A549 (cell line): Measurements from ENCODE around the gene DNASE1L1. TPM values are rescaled to one million over a fixed set of nuclear protein-coding genes. Genes with fewer than 3 reads are reported as not detected.

ENCODE experiments used
- ATAC-seq, 2 experiments: fragments of 200-7000 bp in 1 of 2; fragments of >200 bp in 1 of 2; cut with Nextera tagmentation in 1 of 2; cut with Tn5 transposase in 1 of 2; 3 replicates each; pipeline versions ENCODE4 v1.8.0 to v1.9.1; 2018 to 2020; ENCODE audit warnings: mild to moderate bottlenecking in 1 of 2, moderate library complexity in 1 of 2
- CTCF ChIA-PET: fragments of 300-600 bp; sonication (Branson Sonifier 250); formaldehyde crosslinking; extraction: SDS; loops from one replicate; lab custom pipeline; 2021; ENCODE audit warnings: antibody characterized with exemption, inconsistent platforms; lab: Yijun Ruan, JAX
- POLR2A ChIA-PET: fragments of 350-600 bp; formaldehyde crosslinking; extraction: SDS; loops from one replicate; lab custom pipeline; 2021; ENCODE audit warnings: antibody characterized with exemption, inconsistent platforms; lab: Yijun Ruan, JAX
- DNase-seq, 2 experiments: peaks; one replicate each; pipeline versions ENCODE4 v3.0.0 to v3.0.0-alpha.2; 2011 to 2016; ENCODE audit warnings: low read depth in 1 of 2, low spot score in 1 of 2
- FAIRE-seq: peaks from 2 replicates; lab custom pipeline; 2011; peaks lifted over from hg19 to GRCh38; lab: Jason Lieb, UNC
- H3K27ac ChIP-seq, 2 experiments: fragments of >200 bp; sonication (Bioruptor Twin); formaldehyde crosslinking; 3 replicates each; pipeline ENCODE4 v1.5.1; 2016 to 2017
- H3K4me1 ChIP-seq: fragments of >200 bp; sonication (Bioruptor Twin); formaldehyde crosslinking; 3 replicates; pipeline ENCODE4 v1.6.1; 2016
- H3K4me2 ChIP-seq: fragments of >200 bp; sonication (Bioruptor Twin); formaldehyde crosslinking; 3 replicates; pipeline ENCODE4 v1.6.1; 2016
- H3K4me3 ChIP-seq: fragments of >200 bp; sonication (Bioruptor Twin); formaldehyde crosslinking; 3 replicates; pipeline ENCODE4 v1.5.1; 2016
- H3K9me3 ChIP-seq: fragments of >200 bp; sonication (Bioruptor Twin); formaldehyde crosslinking; 3 replicates; pipeline ENCODE4 v1.6.1; 2016
- ATOH8 ChIP-seq: fragments of 250-450 bp; sonication (Bioruptor Pico); IDR thresholded peaks from 2 replicates; pipeline ENCODE4 v1.5.0; 2020; ENCODE audit warnings: low read depth, mild to moderate bottlenecking, moderate library complexity
- BCL3 ChIP-seq: fragments of >200 bp; sonication (Bioruptor Twin); formaldehyde crosslinking; IDR thresholded peaks from 3 replicates; pipeline ENCODE4 v1.6.1; 2016
- CBX8 ChIP-seq: fragments of 200-600 bp; sonication (generic); IDR thresholded peaks from 2 replicates; pipeline ENCODE4 v1.6.1; 2016
- CEBPB ChIP-seq, 2 experiments: fragments of >200 bp in 1 of 2; sonication (Bioruptor Twin) in 1 of 2; formaldehyde crosslinking in 1 of 2; IDR thresholded peaks; 2 replicates each; pipeline ENCODE4 v1.6.1; 2012 to 2016
- CTCF ChIP-seq: fragments of >200 bp; sonication (Bioruptor Twin); formaldehyde crosslinking; IDR thresholded peaks from 3 replicates; pipeline ENCODE4 v1.5.1; 2016
- E2F6 ChIP-seq: IDR thresholded peaks from 2 replicates; pipeline ENCODE4 v1.6.1; 2012; ENCODE audit warnings: low read depth, borderline replicate concordance
- EHF ChIP-seq: fragments of 250-450 bp; sonication (Bioruptor Pico); IDR thresholded peaks from 2 replicates; pipeline ENCODE4 v1.5.0; 2020; ENCODE audit warnings: mild to moderate bottlenecking
- ELK1 ChIP-seq: fragments of 150-350 bp; IDR thresholded peaks from 2 replicates; pipeline ENCODE4 v1.6.1; 2014; ENCODE audit warnings: low read depth, mild to moderate bottlenecking, low read length
- GATA3 ChIP-seq: IDR thresholded peaks from 2 replicates; pipeline ENCODE4 v1.6.1; 2012; ENCODE audit warnings: borderline replicate concordance
- HDAC2 ChIP-seq: fragments of 200-600 bp; sonication (generic); IDR thresholded peaks from 2 replicates; pipeline ENCODE4 v1.6.1; 2016
- HEYL ChIP-seq: fragments of 250-450 bp; sonication (Bioruptor Pico); IDR thresholded peaks from 2 replicates; pipeline ENCODE4 v1.8.0; 2021; ENCODE audit warnings: mild to moderate bottlenecking, moderate library complexity
- HOXB13 ChIP-seq: fragments of 250-450 bp; sonication (Bioruptor Pico); IDR thresholded peaks from 2 replicates; pipeline ENCODE4 v1.5.0; 2020; ENCODE audit warnings: low read depth, mild to moderate bottlenecking, moderate library complexity
- HOXB5 ChIP-seq: fragments of 250-450 bp; sonication (Bioruptor Pico); IDR thresholded peaks from 2 replicates; pipeline ENCODE4 v1.5.0; 2020; ENCODE audit warnings: mild to moderate bottlenecking, moderate library complexity
- JUN ChIP-seq, 2 experiments: fragments of >200 bp; sonication (Bioruptor Twin); formaldehyde crosslinking; IDR thresholded peaks; 2 replicates in 1 of 2; 3 replicates in 1 of 2; pipeline ENCODE4 v1.6.1; 2016 to 2017
- MAFK ChIP-seq: fragments of 450-650 bp; IDR thresholded peaks from 2 replicates; pipeline ENCODE4 v1.6.1; 2014; ENCODE audit not compliant: partially characterized antibody
- MAX ChIP-seq: IDR thresholded peaks from 2 replicates; pipeline ENCODE4 v1.6.1; 2012
- MYC ChIP-seq: IDR thresholded peaks from 2 replicates; pipeline ENCODE4 v1.6.1; 2012; ENCODE audit warnings: mild to moderate bottlenecking, inconsistent platforms, low read length, improper control_type of control experiment, borderline replicate concordance
- NFE2L2 ChIP-seq: fragments of 150-350 bp; conservative IDR thresholded peaks from 2 replicates; pipeline ENCODE4 v1.6.1; 2014; ENCODE audit warnings: low read length
- PBX3 ChIP-seq: IDR thresholded peaks from 2 replicates; pipeline ENCODE4 v1.6.1; 2012
- PHF8 ChIP-seq: fragments of 200-600 bp; sonication (generic); IDR thresholded peaks from 2 replicates; pipeline ENCODE4 v1.6.1; 2016; ENCODE audit warnings: low read depth, mild to moderate bottlenecking, antibody characterized with exemption, moderate library complexity, borderline replicate concordance
- RFX5 ChIP-seq: fragments of 450-650 bp; IDR thresholded peaks from 2 replicates; pipeline ENCODE4 v1.7.1; 2014; ENCODE audit warnings: antibody characterized with exemption, mild to moderate bottlenecking, moderate library complexity
- RNF2 ChIP-seq: fragments of 200-600 bp; sonication (generic); IDR thresholded peaks from 2 replicates; pipeline ENCODE4 v1.6.1; 2016; ENCODE audit warnings: low read depth, mild to moderate bottlenecking, antibody characterized with exemption, moderate library complexity, borderline replicate concordance
- SREBF2 ChIP-seq: fragments of 450-650 bp; IDR thresholded peaks from 2 replicates; pipeline ENCODE4 v1.6.1; 2014; ENCODE audit warnings: mild to moderate bottlenecking, moderate library complexity
- TP53 ChIP-seq: fragments of 250-450 bp; sonication (Bioruptor Pico); IDR thresholded peaks from 2 replicates; pipeline ENCODE4 v1.5.0; 2021; ENCODE audit warnings: mild to moderate bottlenecking, moderate library complexity
- ZC3H11A ChIP-seq: fragments of 450-650 bp; IDR thresholded peaks from 2 replicates; pipeline ENCODE4 v1.6.1; 2014; ENCODE audit warnings: antibody characterized with exemption, mild to moderate bottlenecking
- ZFP36 ChIP-seq: fragments of 450-650 bp; IDR thresholded peaks from 2 replicates; pipeline ENCODE4 v1.6.1; 2014; ENCODE audit warnings: borderline replicate concordance; ENCODE audit not compliant: partially characterized antibody
- ZSCAN20 ChIP-seq: fragments of 250-450 bp; sonication (Bioruptor Pico); IDR thresholded peaks from 2 replicates; pipeline ENCODE4 v1.8.0; 2022; ENCODE audit warnings: mild to moderate bottlenecking, moderate library complexity
- WGBS: methylation state at CpG from one replicate; pipeline ENCODE4 v1.1.6; 2017; ENCODE audit errors: missing lambda C conversion rate; 5-methylcytosine and 5-hydroxymethylcytosine counted together
- polyA plus RNA-seq, 4 experiments: library from polyadenylated mRNA; depleted of rRNA in 3 of 4; stranded (reverse); fragments of >200 nt; fragmentation: RNase III in 1 of 4; extraction: RNeasy Plus Mini Kit Qiagen cat#74134 plus additional on column Dnase treatment in 1 of 4; gene quantifications; 2 replicates in 3 of 4; 3 replicates in 1 of 4; pipeline ENCODE4 v1.2.3, GENCODE V29; 2011 to 2017

DNASE1L1 gene
- polyA plus RNA-seq, 2 of the 4 experiments (the other 2 are of a cell fraction): 14.3 to 24.5 TPM

GRCh38 chrX:154371789-154372300 lies 37.2 kb downstream of the DNASE1L1 start:
- Histone ChIP-seq H3K4me1 (peaks cover 39% of the 10 kb centered on the region), H3K27ac (peak overlapping the region; percentile 86 to 100), H3K9me3 (no peaks in the 10 kb centered on the region), H3K4me2 (peak overlapping the region; percentile 99), H3K4me3 (peak overlapping the region; percentile 98)
- 0% methylated on average over 1 of the region's 43 CpGs for WGBS
- ChIA-PET POLR2A (no interaction called here), CTCF (no interaction called here)
- FAIRE-seq (no peak), ATAC-seq (peak; percentile 2 to 7; a peak in 5 of 6 replicates), DNase-seq (no peak)
- no peak for TF ChIP-seq HDAC2
- TF ChIP-seq MAX: peak; percentile 50
- no peak for TF ChIP-seq JUN (IDR thresholded peaks at IDR 0.05)
- TF ChIP-seq RNF2: peak; percentile 83; the same call in 1 of the 2 replicates
- peak; percentile 31; the same call in 1 of the 2 replicates for TF ChIP-seq E2F6

- Histone ChIP-seq H3K27ac (peak overlapping the region; percentile 98 to 100), H3K9me3 (no peaks in the 10 kb centered on the region), H3K4me1 (peaks cover 46% of the 10 kb centered on the region), H3K4me3 (peak overlapping the region; percentile 98), H3K4me2 (peak overlapping the region; percentile 99)
- ATAC-seq: peak; percentile 30 to 65
- ChIA-PET POLR2A (interaction anchor here (0.6 to 1.3 kb wide), 8 partner anchors 8 to 402 kb away, joined by 3 to 11 read pairs (median 3); partner anchors contain the start of gene EMD), CTCF (interaction anchor here (1.8 kb wide), 1 partner anchor 21 kb away, joined by 4 read pairs; no protein-coding TSS in a partner anchor)
- no peak for FAIRE-seq
- 0% methylated on average over 7 of the region's 77 CpGs for WGBS
- peak; percentile 70 to 96 for DNase-seq
- TF ChIP-seq ATOH8 (CRISPR knock-in tag) (no peak), MAFK (no peak), ELK1 (no peak), E2F6 (no peak), ZC3H11A (no peak), CBX8 (no peak), CEBPB (IDR thresholded peaks at IDR 0.05) (no peak), HOXB5 (CRISPR knock-in tag) (no peak), ZFP36 (no peak), ZSCAN20 (CRISPR knock-in tag) (no peak), PBX3 (peak; percentile 62), TP53 (peak; percentile 81; the same call in 1 of the 2 replicates), HEYL (CRISPR knock-in tag) (no peak), CTCF (no peak), RFX5 (no peak), MAX (peak; percentile 93), MYC (no peak), BCL3 (peak; percentile 89), PHF8 (peak; percentile 96), HOXB13 (CRISPR knock-in tag) (no peak), EHF (no peak), SREBF2 (no peak), JUN (IDR thresholded peaks at IDR 0.05) (peak; percentile 79 to 97; a peak in 4 of 5 replicates), GATA3 (peak; percentile 39; the same call in 1 of the 2 replicates), NFE2L2 (no peak)
Measured at GRCh38 chrX:154371017-154371788, 37.9 kb downstream of the DNASE1L1 start.
